ENCODE data around the gene RFX7. TPM values are rescaled to one million over a fixed set of nuclear protein-coding genes. Genes with fewer than 3 reads are reported as not detected.

Gene RFX7
- total RNA-seq, 4 donors from 2014 or later = 9.6 to 20.6 (median 16.2) TPM

GRCh38 chr15:56064152-56064551 is 179.5 kb downstream of the RFX7 start:
- no peak for DNase-seq
- Histone ChIP-seq H3K36me3 (no peaks in the 10 kb centered on the region), H3K27ac (no peak overlapping the region), H3K9me3 (no peaks in the 10 kb centered on the region), H3K4me1 (no peaks in the 10 kb centered on the region), H3K4me3 (no peak overlapping the region), H3K27me3 (no peaks in the 10 kb centered on the region)
- TF ChIP-seq, protein P1, sequence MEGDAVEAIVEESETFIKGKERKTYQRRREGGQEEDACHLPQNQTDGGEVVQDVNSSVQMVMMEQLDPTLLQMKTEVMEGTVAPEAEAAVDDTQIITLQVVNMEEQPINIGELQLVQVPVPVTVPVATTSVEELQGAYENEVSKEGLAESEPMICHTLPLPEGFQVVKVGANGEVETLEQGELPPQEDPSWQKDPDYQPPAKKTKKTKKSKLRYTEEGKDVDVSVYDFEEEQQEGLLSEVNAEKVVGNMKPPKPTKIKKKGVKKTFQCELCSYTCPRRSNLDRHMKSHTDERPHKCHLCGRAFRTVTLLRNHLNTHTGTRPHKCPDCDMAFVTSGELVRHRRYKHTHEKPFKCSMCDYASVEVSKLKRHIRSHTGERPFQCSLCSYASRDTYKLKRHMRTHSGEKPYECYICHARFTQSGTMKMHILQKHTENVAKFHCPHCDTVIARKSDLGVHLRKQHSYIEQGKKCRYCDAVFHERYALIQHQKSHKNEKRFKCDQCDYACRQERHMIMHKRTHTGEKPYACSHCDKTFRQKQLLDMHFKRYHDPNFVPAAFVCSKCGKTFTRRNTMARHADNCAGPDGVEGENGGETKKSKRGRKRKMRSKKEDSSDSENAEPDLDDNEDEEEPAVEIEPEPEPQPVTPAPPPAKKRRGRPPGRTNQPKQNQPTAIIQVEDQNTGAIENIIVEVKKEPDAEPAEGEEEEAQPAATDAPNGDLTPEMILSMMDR (IDR thresholded peaks at IDR 0.05) = no peak
- no peak for TF ChIP-seq POLR2A (IDR thresholded peaks at IDR 0.05)

- Histone ChIP-seq H3K4me1 (no peaks in the 10 kb centered on the region), H3K4me3 (no peak overlapping the region), H3K27me3 (no peaks in the 10 kb centered on the region), H3K36me3 (no peaks in the 10 kb centered on the region), H3K27ac (no peak overlapping the region), H3K9me3 (no peaks in the 10 kb centered on the region)
- no peak for DNase-seq
- no peak for TF ChIP-seq POLR2A (IDR thresholded peaks at IDR 0.05)
- TF ChIP-seq, protein P1 (IDR thresholded peaks at IDR 0.05) = no peak
Observed at GRCh38 chr15:56059716-56060115, 184.0 kb downstream of the RFX7 start.

GRCh38 chr15:56058986-56059385 is 184.7 kb downstream of the RFX7 start:
- no peaks in the 10 kb centered on the region for H3K4me1 ChIP-seq
- H3K27ac ChIP-seq = no peak overlapping the region
- no peaks in the 10 kb centered on the region for H3K27me3 ChIP-seq
- H3K36me3 ChIP-seq = no peaks in the 10 kb centered on the region
- DNase-seq = no peak
- TF ChIP-seq, protein P1 (IDR thresholded peaks at IDR 0.05) = no peak
- TF ChIP-seq POLR2A (IDR thresholded peaks at IDR 0.05) = no peak
- no peaks in the 10 kb centered on the region for H3K9me3 ChIP-seq
- H3K4me3 ChIP-seq = no peak overlapping the region

DNA sequence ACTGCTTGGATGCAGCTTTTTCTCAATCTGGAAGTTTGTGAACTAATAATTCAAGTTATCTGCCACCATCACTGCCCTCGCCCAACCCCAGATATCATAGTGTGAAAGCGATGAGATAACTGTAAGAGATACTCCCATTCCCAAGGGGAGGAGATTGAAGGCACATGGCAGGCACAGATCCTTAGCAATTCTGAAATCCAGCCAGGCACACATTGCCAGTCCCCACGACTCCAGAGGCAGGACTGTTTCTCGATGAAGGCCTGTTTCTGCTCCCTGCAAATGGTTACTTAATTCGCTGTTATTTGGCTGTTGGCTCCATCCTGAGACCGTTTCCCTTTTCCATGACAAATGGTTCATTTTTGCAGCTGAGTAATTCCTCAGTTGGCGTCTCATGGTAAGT is 187.1 kb downstream of the RFX7 start:
- no peaks in the 10 kb centered on the region for H3K27me3 ChIP-seq
- DNase-seq = no peak
- TF ChIP-seq, protein P1 (IDR thresholded peaks at IDR 0.05) = no peak
- no peak for TF ChIP-seq POLR2A (IDR thresholded peaks at IDR 0.05)
- no peaks in the 10 kb centered on the region for H3K4me1 ChIP-seq
- no peaks in the 10 kb centered on the region for H3K9me3 ChIP-seq
- no peak overlapping the region for H3K4me3 ChIP-seq
- H3K36me3 ChIP-seq = no peaks in the 10 kb centered on the region
- H3K27ac ChIP-seq = no peak overlapping the region

DNA sequence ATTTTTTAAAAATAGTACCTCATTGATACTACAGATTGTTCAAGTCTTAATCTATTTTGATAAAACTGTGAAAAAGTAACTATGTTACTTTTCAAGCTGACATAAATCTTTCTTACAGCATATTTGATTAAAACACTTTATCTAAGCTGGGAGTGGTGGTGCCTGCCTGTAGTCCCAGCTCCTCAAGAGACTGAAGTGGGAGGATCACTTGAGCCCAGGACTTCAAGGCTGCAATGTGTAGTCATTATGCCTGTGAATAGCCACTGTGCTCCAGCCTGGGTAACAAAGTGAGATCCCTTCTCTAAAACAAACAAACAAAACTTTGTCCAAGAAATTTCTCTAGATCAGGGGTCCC is 190.7 kb downstream of the RFX7 start:
- H3K4me3 ChIP-seq = no peak overlapping the region
- H3K27me3 ChIP-seq = no peaks in the 10 kb centered on the region
- H3K27ac ChIP-seq = no peak overlapping the region
- H3K36me3 ChIP-seq = no peaks in the 10 kb centered on the region
- TF ChIP-seq, protein P1 (IDR thresholded peaks at IDR 0.05) = no peak
- no peak for TF ChIP-seq POLR2A (IDR thresholded peaks at IDR 0.05)
- no peaks in the 10 kb centered on the region for H3K4me1 ChIP-seq
- no peaks in the 10 kb centered on the region for H3K9me3 ChIP-seq
- no peak for DNase-seq

- Histone ChIP-seq H3K9me3 (no peaks in the 10 kb centered on the region), H3K4me1 (no peaks in the 10 kb centered on the region), H3K36me3 (no peaks in the 10 kb centered on the region), H3K27ac (no peak overlapping the region), H3K4me3 (no peak overlapping the region), H3K27me3 (no peaks in the 10 kb centered on the region)
- no peak for TF ChIP-seq POLR2A (IDR thresholded peaks at IDR 0.05)
- TF ChIP-seq, protein P1 (IDR thresholded peaks at IDR 0.05) = peak; percentile 48 to 85 (median 76)
- DNase-seq = peak in 1 of 3 donors; percentile 21
Observed at GRCh38 chr15:56052395-56053045, 191.2 kb downstream of the RFX7 start.

Data from Peyer's patch (tissue), 4 donors.